Epithelial cell of proximal tubule (primary cell): ENCODE measurements around the gene SLC6A8. TPM values are rescaled to one million over a fixed set of nuclear protein-coding genes. Genes with fewer than 3 reads are reported as not detected.
A peak's percentile ranks its signal among the peaks of the same experiment; 100 is the strongest.

ENCODE experiments used
- DNase-seq: peaks from one replicate; pipeline ENCODE4 v3.0.0-alpha.2; 2011; ENCODE audit warnings: low read depth
- H3K4me3 ChIP-seq: 2 replicates; pipeline ENCODE4 v1.5.1; 2011; ENCODE audit warnings: low read depth, mild to moderate bottlenecking, low read length
- CTCF ChIP-seq: conservative IDR thresholded peaks from 2 replicates; pipeline ENCODE4 v1.5.1; 2012; ENCODE audit warnings: low read depth, mild to moderate bottlenecking, low read length
- total RNA-seq: library from RNA; depleted of rRNA; stranded (reverse); fragments of >200 nt; gene quantifications from 2 replicates; pipeline ENCODE4 v1.2.3, GENCODE V29; 2015

The SLC6A8 gene
- total RNA-seq, 1 donor from 2014 or later, result 30.5 TPM

- no peak overlapping the region for H3K4me3 ChIP-seq
- no peak for TF ChIP-seq CTCF
- DNase-seq, result no peak
Observed at GRCh38 chrX:153640736-153641575, 46.8 kb upstream of the SLC6A8 start.

GRCh38 chrX:153641627-153642026, 46.1 kb upstream of the SLC6A8 start:
- H3K4me3 ChIP-seq, result no peak overlapping the region
- no peak for DNase-seq
- no peak for TF ChIP-seq CTCF

GRCh38 chrX:153642051-153642654, 45.6 kb upstream of the SLC6A8 start:
- H3K4me3 ChIP-seq, result no peak overlapping the region
- no peak for TF ChIP-seq CTCF
- DNase-seq, result no peak

GRCh38 chrX:153642655-153643430, 44.9 kb upstream of the SLC6A8 start:
- no peak for TF ChIP-seq CTCF
- no peak for DNase-seq
- H3K4me3 ChIP-seq, result no peak overlapping the region

GRCh38 chrX:153643431-153644351, 44.0 kb upstream of the SLC6A8 start:
- TF ChIP-seq CTCF, result no peak
- DNase-seq, result no peak
- peak overlapping the region; percentile 26 for H3K4me3 ChIP-seq
